Vagina (tissue), 2 donors: ENCODE data around the gene PTPRN2.

Experiments used
- CTCF ChIP-seq, 3 experiments: fragments of 450-650 bp in 2 of 3; fragments of 200-600 bp in 1 of 3; sonication (generic) in 1 of 3; IDR thresholded peaks; one replicate each; pipeline ENCODE4 v1.5.1; 2017 to 2019; ENCODE audit warnings: antibody characterized with exemption in 3 of 3, mild to moderate bottlenecking in 2 of 3, moderate library complexity in 2 of 3
- POLR2A ChIP-seq, 2 donors: fragments of 450-650 bp; IDR thresholded peaks; one replicate each; pipeline ENCODE4 v1.6.1; 2017; ENCODE audit warnings: antibody characterized with exemption in 2 of 2, mild to moderate bottlenecking in 2 of 2, moderate library complexity in 2 of 2
- POLR2AphosphoS5 ChIP-seq, 2 donors: sonication (generic); formaldehyde crosslinking; IDR thresholded peaks; one replicate each; pipeline ENCODE4 v1.9.0; 2017; ENCODE audit warnings: antibody characterized with exemption in 2 of 2, mild to moderate bottlenecking in 2 of 2, low read depth in 1 of 2; ENCODE audit not compliant: insufficient read depth in 1 of 2

- no peak for TF ChIP-seq POLR2AphosphoS5 (IDR thresholded peaks at IDR 0.05; ENCODE audit: insufficient read depth in 1 of 2, low read depth in 1 of 2)
- TF ChIP-seq CTCF (IDR thresholded peaks at IDR 0.05), result no peak
- no peak for TF ChIP-seq POLR2A (IDR thresholded peaks at IDR 0.05)
Observed at GRCh38 chr7:158275711-158276413, 311.8 kb downstream of the PTPRN2 start.
